ENCODE results near the gene GRIK4.

- no peak for TF ChIP-seq TAF1 (IDR thresholded peaks at IDR 0.05; ENCODE audit: borderline replicate concordance, insufficient read depth, low read length)
- TF ChIP-seq, protein P1, sequence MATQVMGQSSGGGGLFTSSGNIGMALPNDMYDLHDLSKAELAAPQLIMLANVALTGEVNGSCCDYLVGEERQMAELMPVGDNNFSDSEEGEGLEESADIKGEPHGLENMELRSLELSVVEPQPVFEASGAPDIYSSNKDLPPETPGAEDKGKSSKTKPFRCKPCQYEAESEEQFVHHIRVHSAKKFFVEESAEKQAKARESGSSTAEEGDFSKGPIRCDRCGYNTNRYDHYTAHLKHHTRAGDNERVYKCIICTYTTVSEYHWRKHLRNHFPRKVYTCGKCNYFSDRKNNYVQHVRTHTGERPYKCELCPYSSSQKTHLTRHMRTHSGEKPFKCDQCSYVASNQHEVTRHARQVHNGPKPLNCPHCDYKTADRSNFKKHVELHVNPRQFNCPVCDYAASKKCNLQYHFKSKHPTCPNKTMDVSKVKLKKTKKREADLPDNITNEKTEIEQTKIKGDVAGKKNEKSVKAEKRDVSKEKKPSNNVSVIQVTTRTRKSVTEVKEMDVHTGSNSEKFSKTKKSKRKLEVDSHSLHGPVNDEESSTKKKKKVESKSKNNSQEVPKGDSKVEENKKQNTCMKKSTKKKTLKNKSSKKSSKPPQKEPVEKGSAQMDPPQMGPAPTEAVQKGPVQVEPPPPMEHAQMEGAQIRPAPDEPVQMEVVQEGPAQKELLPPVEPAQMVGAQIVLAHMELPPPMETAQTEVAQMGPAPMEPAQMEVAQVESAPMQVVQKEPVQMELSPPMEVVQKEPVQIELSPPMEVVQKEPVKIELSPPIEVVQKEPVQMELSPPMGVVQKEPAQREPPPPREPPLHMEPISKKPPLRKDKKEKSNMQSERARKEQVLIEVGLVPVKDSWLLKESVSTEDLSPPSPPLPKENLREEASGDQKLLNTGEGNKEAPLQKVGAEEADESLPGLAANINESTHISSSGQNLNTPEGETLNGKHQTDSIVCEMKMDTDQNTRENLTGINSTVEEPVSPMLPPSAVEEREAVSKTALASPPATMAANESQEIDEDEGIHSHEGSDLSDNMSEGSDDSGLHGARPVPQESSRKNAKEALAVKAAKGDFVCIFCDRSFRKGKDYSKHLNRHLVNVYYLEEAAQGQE (IDR thresholded peaks at IDR 0.05; ENCODE audit: insufficient read depth in 1 of 2, low read depth in 2 of 2, low read length in 2 of 2): no peak
These were observed 245.4 kb downstream of the GRIK4 start for GRCh38 chr11:120756931-120757330.

Measured in PFSK-1 (cell line).